ENCODE results near the gene PIK3C2G. TPM values are rescaled to one million over a fixed set of nuclear protein-coding genes. Genes with fewer than 3 reads are reported as not detected.
A peak's percentile ranks its signal among the peaks of the same experiment; 100 is the strongest.

The PIK3C2G gene
- total RNA-seq, 1 donor from 2014 or later: not detected

DNA sequence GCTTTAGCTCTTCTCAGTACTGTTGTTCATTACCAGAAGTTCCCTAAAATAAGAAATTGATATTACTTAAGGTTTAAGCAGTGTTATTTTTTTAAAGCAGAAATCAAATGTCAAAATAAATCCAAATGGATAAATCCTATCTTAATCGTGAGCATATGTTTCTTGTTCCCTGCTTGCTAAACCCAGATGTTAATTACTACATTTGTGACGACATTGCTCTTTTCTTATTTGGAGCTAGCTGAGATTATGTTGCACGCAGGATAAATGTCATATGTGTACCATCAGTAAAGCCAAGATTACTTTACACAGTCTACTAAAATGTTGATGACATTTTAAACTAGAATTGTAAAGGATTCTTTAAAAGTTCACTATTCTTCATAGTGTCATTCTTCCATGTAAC lies 319.0 kb downstream of the PIK3C2G start:
- DNase-seq (ENCODE audit: low spot score) (no peak), ATAC-seq (no peak)
- intact Hi-C loops (cut with DNase I): no loop called here

DNA sequence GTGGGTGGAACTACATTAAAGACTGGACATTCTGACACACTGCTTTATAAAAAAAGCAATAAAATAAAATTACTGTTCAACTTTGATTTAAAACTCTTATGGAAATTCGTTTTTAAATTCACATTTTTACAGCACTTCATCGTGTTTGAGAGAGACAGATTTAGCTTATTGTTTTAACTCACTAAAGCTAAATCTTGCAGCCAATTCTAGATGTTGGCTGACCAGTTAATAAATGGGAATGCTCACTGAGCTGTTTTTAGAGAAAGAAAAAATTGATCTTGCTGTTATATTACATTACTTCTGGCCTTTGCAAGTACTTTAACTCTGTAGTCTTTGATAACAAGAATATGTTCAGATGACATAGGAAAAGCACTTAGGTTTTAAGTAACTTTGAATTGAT lies 319.4 kb downstream of the PIK3C2G start:
- ATAC-seq: no peak

DNA sequence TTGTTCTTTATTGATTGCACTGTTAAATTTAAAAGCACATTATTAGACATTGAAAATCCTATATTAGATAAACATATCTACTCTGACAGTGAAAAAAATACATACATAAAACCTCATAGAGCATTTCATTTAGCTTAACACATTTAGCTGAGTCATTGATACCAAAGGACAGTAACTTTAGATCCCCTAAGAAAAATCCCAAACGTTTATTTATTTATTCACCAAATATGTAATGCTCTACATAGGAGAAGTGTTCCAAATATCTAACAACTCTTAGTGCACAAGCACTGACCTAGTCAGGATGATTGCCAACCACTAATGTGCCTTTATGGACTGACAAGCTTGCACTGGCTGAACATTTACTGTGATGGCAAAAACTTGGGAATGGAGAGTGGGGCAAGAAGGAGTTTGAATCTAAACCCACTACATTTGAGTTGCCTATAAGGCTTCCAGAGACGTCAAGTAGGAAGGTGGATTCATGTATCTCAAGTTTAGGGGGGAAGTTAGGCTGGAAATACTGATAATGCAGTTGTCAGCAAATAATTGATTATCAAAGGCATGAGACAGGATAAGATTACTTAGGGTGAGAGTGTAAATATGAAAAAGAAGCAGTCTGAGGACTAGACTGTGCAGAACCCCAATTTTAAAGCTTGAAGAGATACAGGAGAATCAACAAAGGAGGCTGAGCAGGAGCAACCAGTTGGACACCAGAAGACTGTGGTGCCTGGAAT lies 320.1 kb downstream of the PIK3C2G start:
- no peak for ATAC-seq
- intact Hi-C loops (cut with DNase I): no loop called here
- DNase-seq (ENCODE audit: low spot score): no peak

More for the DNA sequence above, 319.4 kb downstream of the PIK3C2G start:
- intact Hi-C loops (cut with DNase I): no loop called here
- no peak for DNase-seq (ENCODE audit: low spot score)

DNA sequence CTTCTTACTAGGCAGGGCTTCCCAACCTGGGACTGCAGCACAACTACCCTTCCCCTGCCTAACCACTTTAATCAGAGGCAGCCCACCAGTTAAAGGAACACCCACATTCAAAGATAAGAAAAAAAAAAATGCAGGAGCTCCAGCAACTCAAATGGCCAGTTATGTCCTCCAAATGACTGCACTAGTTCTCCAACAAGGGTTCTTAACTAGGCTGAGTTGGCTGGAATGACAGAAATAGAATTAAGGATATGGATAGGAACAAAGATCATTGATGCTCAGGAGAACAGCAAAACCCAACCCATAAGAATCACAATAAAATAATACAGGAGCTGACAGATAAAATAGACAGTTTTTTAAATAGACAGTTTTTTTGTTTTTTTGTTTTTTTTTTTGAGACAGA lies 322.3 kb downstream of the PIK3C2G start:
- intact Hi-C loops (cut with DNase I): no loop called here
- no peak for DNase-seq (ENCODE audit: low spot score)
- ATAC-seq: no peak

DNA sequence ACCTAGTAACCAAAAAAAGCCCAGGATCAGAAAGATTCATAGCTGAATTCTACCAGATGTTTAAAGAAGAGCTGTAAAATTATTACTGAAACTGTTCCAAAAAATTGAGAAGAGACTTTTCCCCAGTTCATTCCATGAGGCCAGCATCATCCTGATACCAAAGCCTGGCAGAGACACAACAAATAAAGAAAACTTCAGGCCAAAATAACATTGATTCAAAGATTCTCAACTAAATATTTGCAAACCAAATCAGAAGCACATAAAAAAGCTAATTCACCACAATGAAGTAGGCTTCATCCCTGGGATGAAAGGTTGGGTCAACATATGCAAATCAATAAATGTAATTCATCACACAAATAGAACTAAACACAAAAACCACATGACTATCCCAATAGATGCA lies 325.3 kb downstream of the PIK3C2G start:
- no peak for DNase-seq (ENCODE audit: low spot score)
- no peak for ATAC-seq
- intact Hi-C loops (cut with DNase I): no loop called here

DNA sequence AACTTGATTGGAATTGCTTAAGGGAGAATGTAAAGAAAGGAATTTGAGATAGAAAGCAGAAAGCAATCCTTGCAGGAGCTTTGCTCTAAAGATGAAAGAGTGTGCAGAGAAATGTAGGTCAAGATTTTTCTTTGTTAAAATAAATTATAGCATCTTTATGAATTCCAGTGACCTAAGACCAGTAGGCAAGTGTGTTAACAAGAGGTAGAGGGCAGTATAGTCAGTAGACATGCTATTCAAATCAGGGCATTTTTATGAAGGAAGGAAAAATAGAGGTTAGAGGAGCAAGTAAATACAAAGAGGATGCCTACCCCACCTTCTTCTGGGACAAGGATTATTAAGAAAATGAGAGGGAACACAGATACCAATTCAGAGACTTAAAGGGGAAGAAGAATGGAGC lies 328.0 kb downstream of the PIK3C2G start:
- ATAC-seq (no peak), DNase-seq (ENCODE audit: low spot score) (no peak)
- intact Hi-C loops (cut with DNase I): no loop called here

DNA sequence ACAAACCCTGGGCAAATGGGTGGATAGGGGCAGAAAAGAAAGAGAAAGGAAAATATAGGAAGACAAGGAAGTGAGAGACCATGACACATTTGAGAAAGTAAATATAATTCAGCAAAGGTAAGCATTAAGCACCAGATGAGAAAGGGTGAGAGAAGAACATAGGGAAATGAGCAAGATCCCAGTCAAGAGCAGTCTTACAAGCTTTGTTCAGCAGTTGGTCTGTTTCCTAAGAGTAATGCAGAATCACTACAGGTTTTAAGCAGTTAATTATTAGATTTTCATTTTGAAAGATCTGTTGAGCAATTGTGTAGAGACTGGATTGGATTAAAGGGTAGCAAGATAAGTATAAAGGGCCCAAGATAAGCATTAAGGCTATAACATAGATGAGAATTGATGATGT lies 330.2 kb downstream of the PIK3C2G start:
- intact Hi-C loops (cut with DNase I): no loop called here
- ATAC-seq (no peak), DNase-seq (ENCODE audit: low spot score) (no peak)

DNA sequence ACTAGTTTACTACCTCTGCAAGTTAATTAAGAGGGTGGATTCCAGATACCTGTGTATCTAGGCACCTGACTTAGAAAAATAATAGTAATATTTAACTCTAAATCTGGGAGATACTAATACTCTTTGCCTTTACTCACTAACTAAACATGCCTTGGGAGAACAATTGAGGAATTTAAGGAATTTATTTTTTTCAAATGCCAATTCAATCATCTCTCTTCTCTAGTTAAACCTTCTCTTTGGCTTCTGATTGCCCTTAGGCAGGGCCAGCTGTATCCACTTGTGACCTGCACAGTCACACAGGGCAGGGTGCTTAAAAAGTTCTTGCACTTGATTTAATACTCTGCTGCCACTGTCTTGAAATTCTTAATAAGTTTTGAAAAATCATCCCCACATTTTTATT lies 334.1 kb downstream of the PIK3C2G start:
- no peak for ATAC-seq
- no peak for DNase-seq (ENCODE audit: low spot score)
- intact Hi-C loops (cut with DNase I): no loop called here

DNA sequence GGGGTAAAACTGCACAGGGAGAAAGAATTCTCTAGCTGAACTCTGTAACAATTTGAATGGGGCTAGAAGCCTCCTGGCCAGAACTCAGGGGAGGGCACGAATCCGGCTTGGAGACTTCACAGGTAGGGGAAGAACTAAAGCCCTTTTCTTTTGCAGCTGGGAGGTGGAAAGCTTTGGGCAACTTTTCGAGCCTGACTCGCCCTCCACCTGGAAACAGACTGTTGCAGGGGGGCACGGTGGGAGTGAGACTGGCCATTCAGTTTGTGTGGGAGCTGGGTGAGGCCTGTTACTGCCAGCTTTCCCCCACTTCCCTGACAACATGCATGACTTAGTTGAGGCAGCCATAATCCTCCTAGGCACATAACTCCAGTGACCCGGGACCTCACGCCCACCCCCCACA lies 340.6 kb downstream of the PIK3C2G start:
- ATAC-seq (no peak), DNase-seq (ENCODE audit: low spot score) (no peak)
- intact Hi-C loops (cut with DNase I): no loop called here

DNA sequence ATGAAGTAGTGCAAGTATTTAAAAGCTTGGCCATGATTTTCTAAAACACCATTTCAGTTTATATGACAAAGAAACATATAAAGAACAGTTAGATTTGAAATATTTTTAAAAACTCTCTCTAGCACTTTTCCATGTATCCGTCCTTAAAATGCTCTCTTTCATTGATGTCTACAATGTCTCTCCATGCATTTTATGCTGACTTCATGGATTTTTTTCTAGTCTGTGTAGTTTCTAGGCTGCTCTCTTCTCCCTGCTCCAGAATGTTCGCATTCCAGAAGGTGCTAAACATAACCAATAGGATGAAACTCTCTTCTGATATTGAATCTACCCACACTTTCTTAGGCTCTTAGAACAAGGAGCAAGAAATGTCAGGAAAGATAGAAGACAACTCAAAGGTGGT lies 351.7 kb downstream of the PIK3C2G start:
- no peak for DNase-seq (ENCODE audit: low spot score)
- no peak for ATAC-seq
- intact Hi-C loops (cut with DNase I): no loop called here

DNA sequence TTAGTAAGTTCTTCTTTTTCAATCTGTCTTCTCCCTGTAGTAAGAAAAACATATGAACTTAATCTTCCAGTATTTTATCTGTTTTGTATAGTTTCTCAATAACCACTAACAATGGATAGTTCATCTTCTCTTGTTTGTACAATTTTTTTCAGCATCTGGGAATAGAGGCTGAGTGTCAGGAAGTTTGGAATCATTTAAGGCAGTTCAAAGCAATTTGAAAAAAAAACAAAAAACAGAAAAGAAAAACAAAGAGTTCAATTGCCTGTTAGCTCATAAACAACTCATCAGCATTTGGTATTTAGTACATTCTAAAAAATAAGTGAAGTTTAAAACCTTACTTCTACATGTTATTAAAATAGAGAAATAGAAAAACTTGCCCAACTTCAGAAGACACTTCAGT lies 359.7 kb downstream of the PIK3C2G start:
- intact Hi-C loops (cut with DNase I): no loop called here
- no peak for ATAC-seq
- DNase-seq (ENCODE audit: low spot score): no peak

DNA sequence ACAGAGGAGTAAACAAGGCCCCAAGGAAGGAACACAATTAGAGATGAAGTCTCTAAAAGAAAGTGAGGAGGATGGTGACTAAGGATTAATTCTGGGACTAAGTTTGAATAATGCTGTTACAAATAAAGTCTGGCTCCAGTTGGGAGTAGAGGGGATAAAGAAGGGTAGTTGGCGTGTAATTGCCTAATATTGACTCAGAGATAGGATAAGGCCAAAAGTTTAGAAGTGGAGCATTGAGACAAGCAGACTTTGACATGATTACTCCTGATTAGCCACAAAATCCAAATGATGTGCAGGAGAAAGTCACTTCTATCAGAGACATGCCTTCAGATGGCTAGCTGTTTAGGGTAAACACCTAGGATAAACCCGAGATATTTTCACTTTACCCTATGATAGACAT lies 368.1 kb downstream of the PIK3C2G start:
- intact Hi-C loops (cut with DNase I): no loop called here
- no peak for DNase-seq (ENCODE audit: low spot score)

DNA sequence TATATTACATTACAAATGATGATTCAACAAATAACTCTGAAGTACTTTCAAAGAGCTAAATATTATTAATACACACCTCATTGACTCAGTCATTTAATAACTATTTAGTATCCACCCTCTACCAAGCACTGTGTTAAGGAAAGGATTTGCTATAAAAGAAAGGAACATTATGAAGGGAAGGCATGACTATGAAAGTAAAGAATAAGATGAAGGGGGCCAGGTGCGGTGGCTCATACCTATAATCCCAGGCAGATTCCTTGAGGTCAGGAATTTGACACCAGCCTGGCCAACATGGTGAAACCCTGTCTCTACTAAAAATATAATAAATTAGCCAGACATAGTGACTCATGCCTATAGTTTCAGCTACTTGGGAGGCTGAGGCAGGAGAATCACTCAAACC lies 368.6 kb downstream of the PIK3C2G start:
- intact Hi-C loops (cut with DNase I): no loop called here
- no peak for DNase-seq (ENCODE audit: low spot score)
- ATAC-seq: no peak

More for the DNA sequence above, 368.1 kb downstream of the PIK3C2G start:
- no peak for ATAC-seq

DNA sequence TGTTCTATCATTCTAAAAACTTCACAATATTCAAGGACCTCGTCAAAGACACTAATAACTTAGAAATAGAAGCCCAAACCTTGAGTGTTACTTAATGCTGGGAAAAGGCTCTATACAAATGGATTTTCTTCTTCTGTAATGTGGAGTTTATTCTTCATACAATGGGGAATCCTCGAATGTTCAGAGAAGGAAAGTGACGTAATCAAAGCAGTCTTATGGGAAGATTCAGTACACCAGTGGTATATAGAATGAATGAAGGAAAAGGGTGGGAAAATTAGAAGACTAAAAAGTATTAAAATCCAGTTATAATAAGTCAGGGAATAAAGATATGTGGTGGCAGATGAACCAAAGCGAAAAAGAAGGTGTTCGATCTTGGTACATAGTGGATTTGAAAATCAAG lies 370.0 kb downstream of the PIK3C2G start:
- intact Hi-C loops (cut with DNase I): no loop called here

DNA sequence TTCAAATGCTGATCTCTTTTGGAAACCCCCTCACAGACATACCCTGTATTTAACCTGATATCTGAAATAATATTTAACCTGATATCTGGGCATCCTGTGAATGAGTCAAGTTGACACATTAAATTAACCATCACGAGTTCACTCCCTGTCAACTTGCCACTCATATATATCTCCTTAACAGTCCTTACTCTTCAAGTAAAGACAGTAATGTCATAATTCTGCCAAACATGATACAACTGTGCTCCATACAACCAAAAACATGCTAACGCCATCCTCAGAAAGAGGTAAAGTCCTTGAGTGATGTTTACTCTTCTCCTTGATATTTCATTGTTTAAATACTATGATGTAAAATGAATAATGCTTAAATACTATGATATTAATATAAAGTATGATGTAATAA lies 371.5 kb downstream of the PIK3C2G start:
- DNase-seq (ENCODE audit: low spot score) (no peak), ATAC-seq (no peak)
- intact Hi-C loops (cut with DNase I): no loop called here

More for the DNA sequence above, 370.0 kb downstream of the PIK3C2G start:
- ATAC-seq (no peak), DNase-seq (ENCODE audit: low spot score) (no peak)

DNA sequence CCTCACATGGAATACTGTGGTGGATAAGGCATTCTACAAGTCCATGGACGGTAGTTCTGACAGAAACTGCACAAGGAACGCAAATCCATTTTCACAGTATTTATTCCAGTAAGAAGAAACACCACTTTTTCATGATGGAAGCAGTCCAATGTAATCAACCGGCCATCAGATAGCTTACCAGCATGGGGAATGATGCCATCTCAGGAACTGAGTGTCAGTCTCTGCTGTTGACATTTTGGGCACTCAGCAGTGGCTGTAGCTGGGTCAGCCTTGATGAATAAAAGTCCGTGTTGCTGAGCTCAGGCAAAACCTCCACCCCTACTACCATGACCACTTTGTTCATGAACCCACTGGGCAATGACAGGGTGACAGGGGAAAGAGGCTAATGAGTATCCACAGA lies 373.1 kb downstream of the PIK3C2G start:
- ATAC-seq (no peak), DNase-seq (ENCODE audit: low spot score) (no peak)
- intact Hi-C loops (cut with DNase I): no loop called here

DNA sequence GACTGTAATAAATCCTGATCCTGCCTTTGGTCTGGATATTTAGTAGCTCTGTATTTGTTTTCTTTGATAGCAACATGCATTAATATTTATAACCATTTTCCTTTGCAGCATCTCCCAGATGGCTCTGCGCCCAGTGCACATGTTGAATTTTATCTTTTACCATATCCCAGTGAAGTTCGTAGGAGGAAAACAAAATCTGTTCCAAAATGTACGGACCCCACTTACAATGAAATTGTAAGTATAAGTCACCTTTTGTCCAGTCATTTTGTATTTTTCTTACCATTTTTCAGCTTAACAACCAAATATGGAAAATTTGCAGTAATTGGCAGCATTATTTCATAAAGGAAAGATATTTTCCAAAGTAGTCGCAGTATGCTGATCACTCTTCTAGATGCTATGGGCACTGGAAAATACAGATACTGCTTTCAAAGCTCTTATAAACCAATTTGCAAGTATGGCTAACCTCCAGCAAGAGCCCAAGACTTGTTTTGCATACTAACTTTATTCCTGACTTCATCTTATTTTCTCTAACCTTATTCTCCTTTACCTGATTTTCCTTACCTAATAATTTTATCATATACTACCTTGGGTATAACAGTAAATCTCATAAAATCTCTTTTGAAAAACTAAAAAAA lies 379.1 kb downstream of the PIK3C2G start:
- intact Hi-C loops (cut with DNase I): no loop called here
- no peak for ATAC-seq
- DNase-seq (ENCODE audit: low spot score): no peak

DNA sequence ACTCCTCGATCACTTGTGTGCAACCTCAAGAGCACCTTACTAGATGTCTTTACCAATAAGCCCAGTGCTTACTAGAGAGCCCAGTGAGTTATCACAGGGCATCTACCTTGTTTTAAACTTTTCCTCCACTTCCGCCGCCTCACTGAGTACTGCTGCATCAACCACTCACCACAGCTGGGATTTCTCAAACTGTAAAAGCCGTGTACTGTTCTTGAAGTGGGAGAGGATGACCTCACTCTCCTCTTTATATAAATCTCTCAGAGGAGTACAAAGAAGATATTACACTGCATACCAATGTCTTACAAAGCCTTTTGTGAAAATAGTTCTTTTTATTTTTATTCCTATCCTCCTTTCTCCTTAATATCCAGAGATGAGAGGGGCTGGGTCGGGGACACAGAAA lies 382.4 kb downstream of the PIK3C2G start:
- DNase-seq (ENCODE audit: low spot score) (no peak), ATAC-seq (peak; percentile 58)
- intact Hi-C loops (cut with DNase I): no loop called here

DNA sequence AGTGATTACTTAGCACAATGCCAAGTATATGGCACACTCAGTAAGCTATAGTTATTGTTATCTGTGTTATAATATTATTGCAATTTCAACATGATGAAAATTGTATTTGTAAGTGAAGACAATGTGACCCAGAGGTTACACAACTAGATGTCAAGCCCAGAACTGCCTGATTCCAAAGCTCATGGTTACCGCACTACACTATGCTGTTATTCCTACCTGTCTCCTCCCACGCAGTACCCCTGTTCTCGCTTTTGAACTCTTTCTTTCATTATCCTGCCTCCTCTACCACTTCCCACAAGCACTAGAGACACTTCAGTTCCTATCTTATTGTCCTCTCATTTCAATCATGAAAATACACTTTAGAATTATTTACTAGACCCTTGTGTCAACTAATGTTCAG lies 383.2 kb downstream of the PIK3C2G start:
- intact Hi-C loops (cut with DNase I): no loop called here
- ATAC-seq (no peak), DNase-seq (ENCODE audit: low spot score) (no peak)

DNA sequence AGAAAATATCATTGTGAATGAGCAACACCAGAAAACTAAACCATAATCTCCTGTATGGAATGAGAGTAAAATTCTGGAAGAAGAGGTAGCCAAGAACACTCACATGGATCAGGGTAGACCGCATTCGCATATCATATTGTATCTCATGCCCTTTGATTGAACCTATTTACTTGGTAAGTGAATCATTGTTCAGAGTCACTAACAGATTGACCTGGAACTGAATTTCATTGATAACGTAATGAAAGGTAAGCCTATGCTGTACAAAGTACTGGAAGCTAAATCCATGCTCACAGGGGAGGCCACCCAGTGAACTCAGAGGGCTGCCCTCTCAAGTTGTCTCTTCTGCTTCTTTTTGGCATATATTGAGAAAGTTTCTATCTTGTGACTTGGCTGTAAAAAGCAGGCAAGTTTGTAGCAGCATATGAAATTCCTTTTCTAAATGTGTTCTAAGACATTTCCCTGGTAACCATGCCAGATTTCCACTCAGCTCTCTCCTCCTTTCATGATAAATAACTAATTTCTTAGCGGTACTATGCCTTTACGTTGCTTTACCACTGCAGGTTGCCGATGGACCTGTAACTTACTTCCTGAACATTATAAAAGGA lies 385.1 kb downstream of the PIK3C2G start:
- ATAC-seq (no peak), DNase-seq (ENCODE audit: low spot score) (no peak)
- intact Hi-C loops (cut with DNase I): no loop called here

DNA sequence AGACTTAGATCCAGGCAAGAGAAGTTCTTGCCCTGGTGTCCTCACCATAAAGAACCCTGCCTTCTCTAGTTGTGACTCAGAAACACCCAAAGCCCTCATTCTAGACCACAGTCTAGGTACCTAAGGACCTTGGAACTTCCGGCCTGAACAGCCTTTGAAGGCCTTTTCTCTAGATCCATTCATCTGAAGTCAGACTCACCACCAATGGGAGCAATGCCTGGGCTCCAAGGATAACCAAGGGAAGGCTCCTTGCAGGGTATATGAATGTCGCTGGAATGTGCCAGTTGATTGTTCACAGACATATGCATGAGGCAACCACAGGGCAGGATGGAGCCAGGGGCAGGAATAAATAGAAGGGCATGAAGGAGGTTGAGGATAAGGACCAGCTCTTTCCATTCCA lies 390.2 kb downstream of the PIK3C2G start:
- DNase-seq (ENCODE audit: low spot score) (no peak), ATAC-seq (no peak)
- intact Hi-C loops (cut with DNase I): no loop called here
